GM23338 (cell line): ENCODE results near the gene RAB2B. TPM values are rescaled to one million over a fixed set of nuclear protein-coding genes. Genes with fewer than 3 reads are reported as not detected.

Experiments
- ATAC-seq: fragments of 200-7000 bp; cut with Tn5 transposase; 3 replicates; pipeline ENCODE4 v1.9.1; 2020
- DNase-seq: peaks from one replicate; pipeline ENCODE4 v3.0.0-alpha.2; 2015; ENCODE audit warnings: low spot score
- H2AFZ ChIP-seq: fragments of 200-600 bp; sonication (generic); 2 replicates; pipeline ENCODE4 v1.8.0; 2016; ENCODE audit warnings: antibody characterized with exemption, mild to moderate bottlenecking, moderate library complexity
- H3F3A ChIP-seq: fragments of 200-600 bp; sonication (generic); replicated peaks from 2 replicates; pipeline ENCODE4 v1.8.0; 2017; ENCODE audit warnings: antibody characterized with exemption, mixed run types, low read depth
- H3K27ac ChIP-seq: fragments of 200-600 bp; sonication (generic); 2 replicates; pipeline ENCODE4 v1.6.1; 2016; ENCODE audit warnings: low read depth
- H3K27me3 ChIP-seq: fragments of 200-600 bp; sonication (generic); 2 replicates; pipeline ENCODE4 v1.8.0; 2016; ENCODE audit warnings: mild to moderate bottlenecking, mixed run types, moderate library complexity; ENCODE audit not compliant: insufficient read depth
- H3K36me3 ChIP-seq: fragments of 200-600 bp; sonication (generic); 2 replicates; pipeline ENCODE4 v1.8.0; 2016; ENCODE audit warnings: mild to moderate bottlenecking; ENCODE audit not compliant: insufficient read depth
- H3K4me1 ChIP-seq: fragments of 200-600 bp; sonication (generic); 2 replicates; pipeline ENCODE4 v1.8.0; 2016; ENCODE audit warnings: mild to moderate bottlenecking, moderate library complexity; ENCODE audit not compliant: insufficient read depth
- H3K4me2 ChIP-seq: fragments of 200-600 bp; sonication (generic); 2 replicates; pipeline ENCODE4 v1.7.1; 2017; ENCODE audit warnings: mixed run types
- H3K4me3 ChIP-seq: fragments of 200-600 bp; sonication (generic); 2 replicates; pipeline ENCODE4 v1.6.1; 2016; ENCODE audit warnings: mixed run types
- H3K79me2 ChIP-seq: fragments of 200-600 bp; sonication (generic); replicated peaks from 2 replicates; pipeline ENCODE4 v1.8.0; 2017; ENCODE audit warnings: mild to moderate bottlenecking; ENCODE audit not compliant: insufficient read depth
- H3K9me2 ChIP-seq: fragments of 200-600 bp; sonication (generic); 2 replicates; pipeline ENCODE4 v1.8.0; 2017; ENCODE audit not compliant: insufficient read depth
- H4K20me1 ChIP-seq: fragments of 200-600 bp; sonication (generic); replicated peaks from 2 replicates; pipeline ENCODE4 v1.8.0; 2017; ENCODE audit warnings: mild to moderate bottlenecking; ENCODE audit not compliant: insufficient read depth
- H3K27ac Mint-ChIP-seq: 2 replicates; pipeline ENCODE4 v1.8.0; 2020; ENCODE audit warnings: inconsistent platforms, mild to moderate bottlenecking, moderate library complexity, mixed read lengths
- H3K27me3 Mint-ChIP-seq: 3 replicates; pipeline ENCODE4 v1.8.0; 2022; ENCODE audit warnings: low read depth, mild to moderate bottlenecking, moderate library complexity, mixed read lengths, inconsistent platforms; ENCODE audit not compliant: insufficient read depth, poor library complexity
- H3K36me3 Mint-ChIP-seq: 3 replicates; pipeline ENCODE4 v1.8.0; 2021; ENCODE audit warnings: low read depth, mild to moderate bottlenecking, inconsistent platforms, moderate library complexity, mixed read lengths
- H3K4me1 Mint-ChIP-seq: 3 replicates; pipeline ENCODE4 v1.8.0; 2020; ENCODE audit warnings: mild to moderate bottlenecking, inconsistent platforms, mixed read lengths
- H3K4me3 Mint-ChIP-seq: 3 replicates; pipeline ENCODE4 v1.8.0; 2021; ENCODE audit warnings: moderate library complexity, mild to moderate bottlenecking, inconsistent platforms, mixed read lengths
- H3K9me3 Mint-ChIP-seq: 3 replicates; pipeline ENCODE4 v1.8.0; 2020; ENCODE audit warnings: moderate library complexity, mild to moderate bottlenecking, inconsistent platforms, mixed read lengths
- CREB1 ChIP-seq: fragments of 250-450 bp; sonication (Bioruptor Pico); IDR thresholded peaks from 2 replicates; pipeline ENCODE4 v1.5.0; 2020; ENCODE audit warnings: low read depth, mild to moderate bottlenecking, moderate library complexity
- EZH2 ChIP-seq: fragments of 200-600 bp; sonication (generic); IDR thresholded peaks from one replicate; pipeline ENCODE4 v1.8.0; 2017; ENCODE audit warnings: antibody characterized with exemption, mild to moderate bottlenecking, low read depth; ENCODE audit not compliant: unreplicated experiment
- EZH2phosphoT487 ChIP-seq: fragments of 200-600 bp; sonication (generic); IDR thresholded peaks from one replicate; pipeline ENCODE4 v1.8.1; 2018; ENCODE audit warnings: antibody characterized with exemption; ENCODE audit not compliant: unreplicated experiment
- JUNB ChIP-seq: IDR thresholded peaks from one replicate; pipeline ENCODE4 v1.6.1; 2016; ENCODE audit warnings: antibody characterized with exemption; ENCODE audit not compliant: unreplicated experiment
- NANOG ChIP-seq: IDR thresholded peaks from 2 replicates; pipeline ENCODE4 v1.6.1; 2016; ENCODE audit warnings: antibody characterized with exemption, borderline replicate concordance
- POLR2AphosphoS5 ChIP-seq: IDR thresholded peaks from 2 replicates; pipeline ENCODE4 v1.6.1; 2016; ENCODE audit warnings: antibody characterized with exemption, low read depth
- STAT1 ChIP-seq: IDR thresholded peaks from one replicate; pipeline ENCODE4 v1.6.1; 2016; ENCODE audit warnings: antibody characterized with exemption; ENCODE audit not compliant: unreplicated experiment
- ZNF114 ChIP-seq: fragments of 250-450 bp; sonication (Bioruptor Pico); IDR thresholded peaks from 2 replicates; pipeline ENCODE4 v1.5.0; 2020; ENCODE audit warnings: mild to moderate bottlenecking, moderate library complexity
- ZNF331 ChIP-seq: fragments of 250-450 bp; sonication (Bioruptor Pico); IDR thresholded peaks from 2 replicates; pipeline ENCODE4 v1.5.0; 2020; ENCODE audit warnings: low read depth, mild to moderate bottlenecking, moderate library complexity
- polyA plus RNA-seq: library from polyadenylated mRNA; unstranded; fragments of >200 nt; fragmentation: Nextera tagmentation; extraction: Ambion mirVana; gene quantifications from 2 replicates; pipeline ENCODE4 v1.2.1, GENCODE V29; 2016
- total RNA-seq: library from RNA; depleted of rRNA; stranded (reverse); fragments of >200 nt; shearing (Covaris generic); gene quantifications from 2 replicates; pipeline ENCODE4 v1.2.3, GENCODE V29; 2014
- TF ChIP-seq, protein P1 (sequence below), 2 experiments: fragments of 200-600 bp in 1 of 2; sonication (generic) in 1 of 2; conservative IDR thresholded peaks; 2 replicates each; pipeline versions ENCODE4 v1.5.1 to v1.6.1; 2016 to 2017; ENCODE audit warnings: antibody characterized with exemption in 2 of 2, low read depth in 2 of 2, mild to moderate bottlenecking in 2 of 2, moderate library complexity in 1 of 2
- TF ChIP-seq, protein P2 (sequence below): fragments of 250-450 bp; sonication (Bioruptor Pico); IDR thresholded peaks from 2 replicates; pipeline ENCODE4 v1.5.0; 2020; ENCODE audit warnings: mild to moderate bottlenecking, moderate library complexity
- TF ChIP-seq, protein P3 (sequence below): IDR thresholded peaks from 2 replicates; pipeline ENCODE4 v1.6.1; 2016; ENCODE audit warnings: antibody characterized with exemption
- TF ChIP-seq, protein P4 (sequence below): IDR thresholded peaks from one replicate; pipeline ENCODE4 v1.6.1; 2018; ENCODE audit warnings: antibody characterized with exemption; ENCODE audit not compliant: unreplicated experiment

The RAB2B gene
- total and polyA plus RNA-seq, 2 experiments from 2014 or later: 12.9 to 29.9 TPM

DNA sequence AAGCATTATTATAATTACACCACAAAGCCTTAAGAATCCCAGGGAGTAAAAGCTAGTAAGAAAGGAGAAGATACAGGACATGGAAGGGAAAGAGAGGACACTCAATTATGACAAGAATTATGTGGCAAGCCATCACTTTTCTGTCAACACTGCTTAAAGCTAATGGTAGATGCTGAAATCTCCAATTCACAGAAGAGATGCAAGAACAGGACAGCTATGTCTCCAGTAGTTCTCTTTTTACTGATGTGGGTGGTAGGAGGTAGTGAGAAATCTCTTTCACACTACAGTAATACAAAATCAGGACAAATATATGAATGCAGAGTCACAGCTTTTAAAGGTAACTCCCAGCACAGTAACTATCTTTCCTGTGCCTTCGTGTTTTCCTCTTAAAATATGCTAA lies 50.1 kb downstream of the RAB2B start:
- Mint-ChIP-seq H3K9me3 (no peaks in the 10 kb centered on the region; the same call in 2 of the 3 replicates), H3K36me3 (peaks cover 95% of the 10 kb centered on the region), H3K4me3 (no peak overlapping the region), H3K4me1 (no peaks in the 10 kb centered on the region), H3K27ac (no peak overlapping the region), H3K27me3 (no peaks in the 10 kb centered on the region)
- no peaks in the 10 kb centered on the region for H3K27me3 ChIP-seq
- H4K20me1 ChIP-seq: peaks cover 22% of the 10 kb centered on the region
- TF ChIP-seq POLR2AphosphoS5 (no peak), NANOG (no peak), STAT1 (no peak), JUNB (no peak), CREB1 (no peak), EZH2phosphoT487 (no peak), ZNF331 (CRISPR knock-in tag) (no peak), EZH2 (no peak), ZNF114 (CRISPR knock-in tag) (no peak)
- TF ChIP-seq, protein P1, sequence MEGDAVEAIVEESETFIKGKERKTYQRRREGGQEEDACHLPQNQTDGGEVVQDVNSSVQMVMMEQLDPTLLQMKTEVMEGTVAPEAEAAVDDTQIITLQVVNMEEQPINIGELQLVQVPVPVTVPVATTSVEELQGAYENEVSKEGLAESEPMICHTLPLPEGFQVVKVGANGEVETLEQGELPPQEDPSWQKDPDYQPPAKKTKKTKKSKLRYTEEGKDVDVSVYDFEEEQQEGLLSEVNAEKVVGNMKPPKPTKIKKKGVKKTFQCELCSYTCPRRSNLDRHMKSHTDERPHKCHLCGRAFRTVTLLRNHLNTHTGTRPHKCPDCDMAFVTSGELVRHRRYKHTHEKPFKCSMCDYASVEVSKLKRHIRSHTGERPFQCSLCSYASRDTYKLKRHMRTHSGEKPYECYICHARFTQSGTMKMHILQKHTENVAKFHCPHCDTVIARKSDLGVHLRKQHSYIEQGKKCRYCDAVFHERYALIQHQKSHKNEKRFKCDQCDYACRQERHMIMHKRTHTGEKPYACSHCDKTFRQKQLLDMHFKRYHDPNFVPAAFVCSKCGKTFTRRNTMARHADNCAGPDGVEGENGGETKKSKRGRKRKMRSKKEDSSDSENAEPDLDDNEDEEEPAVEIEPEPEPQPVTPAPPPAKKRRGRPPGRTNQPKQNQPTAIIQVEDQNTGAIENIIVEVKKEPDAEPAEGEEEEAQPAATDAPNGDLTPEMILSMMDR (conservative IDR thresholded peaks at IDR 0.05; ENCODE audit: low read depth in 2 of 2): no peak
- TF ChIP-seq, protein P2, sequence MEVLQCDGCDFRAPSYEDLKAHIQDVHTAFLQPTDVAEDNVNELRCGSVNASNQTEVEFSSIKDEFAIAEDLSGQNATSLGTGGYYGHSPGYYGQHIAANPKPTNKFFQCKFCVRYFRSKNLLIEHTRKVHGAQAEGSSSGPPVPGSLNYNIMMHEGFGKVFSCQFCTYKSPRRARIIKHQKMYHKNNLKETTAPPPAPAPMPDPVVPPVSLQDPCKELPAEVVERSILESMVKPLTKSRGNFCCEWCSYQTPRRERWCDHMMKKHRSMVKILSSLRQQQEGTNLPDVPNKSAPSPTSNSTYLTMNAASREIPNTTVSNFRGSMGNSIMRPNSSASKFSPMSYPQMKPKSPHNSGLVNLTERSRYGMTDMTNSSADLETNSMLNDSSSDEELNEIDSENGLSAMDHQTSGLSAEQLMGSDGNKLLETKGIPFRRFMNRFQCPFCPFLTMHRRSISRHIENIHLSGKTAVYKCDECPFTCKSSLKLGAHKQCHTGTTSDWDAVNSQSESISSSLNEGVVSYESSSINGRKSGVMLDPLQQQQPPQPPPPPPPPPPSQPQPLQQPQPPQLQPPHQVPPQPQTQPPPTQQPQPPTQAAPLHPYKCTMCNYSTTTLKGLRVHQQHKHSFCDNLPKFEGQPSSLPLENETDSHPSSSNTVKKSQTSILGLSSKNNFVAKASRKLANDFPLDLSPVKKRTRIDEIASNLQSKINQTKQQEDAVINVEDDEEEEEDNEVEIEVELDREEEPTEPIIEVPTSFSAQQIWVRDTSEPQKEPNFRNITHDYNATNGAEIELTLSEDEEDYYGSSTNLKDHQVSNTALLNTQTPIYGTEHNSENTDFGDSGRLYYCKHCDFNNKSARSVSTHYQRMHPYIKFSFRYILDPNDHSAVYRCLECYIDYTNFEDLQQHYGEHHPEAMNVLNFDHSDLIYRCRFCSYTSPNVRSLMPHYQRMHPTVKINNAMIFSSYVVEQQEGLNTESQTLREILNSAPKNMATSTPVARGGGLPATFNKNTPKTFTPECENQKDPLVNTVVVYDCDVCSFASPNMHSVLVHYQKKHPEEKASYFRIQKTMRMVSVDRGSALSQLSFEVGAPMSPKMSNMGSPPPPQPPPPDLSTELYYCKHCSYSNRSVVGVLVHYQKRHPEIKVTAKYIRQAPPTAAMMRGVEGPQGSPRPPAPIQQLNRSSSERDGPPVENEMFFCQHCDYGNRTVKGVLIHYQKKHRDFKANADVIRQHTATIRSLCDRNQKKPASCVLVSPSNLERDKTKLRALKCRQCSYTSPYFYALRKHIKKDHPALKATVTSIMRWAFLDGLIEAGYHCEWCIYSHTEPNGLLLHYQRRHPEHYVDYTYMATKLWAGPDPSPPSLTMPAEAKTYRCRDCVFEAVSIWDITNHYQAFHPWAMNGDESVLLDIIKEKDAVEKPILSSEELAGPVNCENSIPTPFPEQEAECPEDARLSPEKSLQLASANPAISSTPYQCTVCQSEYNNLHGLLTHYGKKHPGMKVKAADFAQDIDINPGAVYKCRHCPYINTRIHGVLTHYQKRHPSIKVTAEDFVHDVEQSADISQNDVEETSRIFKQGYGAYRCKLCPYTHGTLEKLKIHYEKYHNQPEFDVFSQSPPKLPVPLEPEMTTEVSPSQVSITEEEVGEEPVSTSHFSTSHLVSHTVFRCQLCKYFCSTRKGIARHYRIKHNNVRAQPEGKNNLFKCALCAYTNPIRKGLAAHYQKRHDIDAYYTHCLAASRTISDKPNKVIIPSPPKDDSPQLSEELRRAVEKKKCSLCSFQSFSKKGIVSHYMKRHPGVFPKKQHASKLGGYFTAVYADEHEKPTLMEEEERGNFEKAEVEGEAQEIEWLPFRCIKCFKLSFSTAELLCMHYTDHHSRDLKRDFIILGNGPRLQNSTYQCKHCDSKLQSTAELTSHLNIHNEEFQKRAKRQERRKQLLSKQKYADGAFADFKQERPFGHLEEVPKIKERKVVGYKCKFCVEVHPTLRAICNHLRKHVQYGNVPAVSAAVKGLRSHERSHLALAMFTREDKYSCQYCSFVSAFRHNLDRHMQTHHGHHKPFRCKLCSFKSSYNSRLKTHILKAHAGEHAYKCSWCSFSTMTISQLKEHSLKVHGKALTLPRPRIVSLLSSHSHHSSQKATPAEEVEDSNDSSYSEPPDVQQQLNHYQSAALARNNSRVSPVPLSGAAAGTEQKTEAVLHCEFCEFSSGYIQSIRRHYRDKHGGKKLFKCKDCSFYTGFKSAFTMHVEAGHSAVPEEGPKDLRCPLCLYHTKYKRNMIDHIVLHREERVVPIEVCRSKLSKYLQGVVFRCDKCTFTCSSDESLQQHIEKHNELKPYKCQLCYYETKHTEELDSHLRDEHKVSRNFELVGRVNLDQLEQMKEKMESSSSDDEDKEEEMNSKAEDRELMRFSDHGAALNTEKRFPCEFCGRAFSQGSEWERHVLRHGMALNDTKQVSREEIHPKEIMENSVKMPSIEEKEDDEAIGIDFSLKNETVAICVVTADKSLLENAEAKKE (CRISPR knock-in tag): no peak
- TF ChIP-seq, protein P3, sequence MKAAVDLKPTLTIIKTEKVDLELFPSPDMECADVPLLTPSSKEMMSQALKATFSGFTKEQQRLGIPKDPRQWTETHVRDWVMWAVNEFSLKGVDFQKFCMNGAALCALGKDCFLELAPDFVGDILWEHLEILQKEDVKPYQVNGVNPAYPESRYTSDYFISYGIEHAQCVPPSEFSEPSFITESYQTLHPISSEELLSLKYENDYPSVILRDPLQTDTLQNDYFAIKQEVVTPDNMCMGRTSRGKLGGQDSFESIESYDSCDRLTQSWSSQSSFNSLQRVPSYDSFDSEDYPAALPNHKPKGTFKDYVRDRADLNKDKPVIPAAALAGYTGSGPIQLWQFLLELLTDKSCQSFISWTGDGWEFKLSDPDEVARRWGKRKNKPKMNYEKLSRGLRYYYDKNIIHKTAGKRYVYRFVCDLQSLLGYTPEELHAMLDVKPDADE: no peak
- TF ChIP-seq, protein P4, sequence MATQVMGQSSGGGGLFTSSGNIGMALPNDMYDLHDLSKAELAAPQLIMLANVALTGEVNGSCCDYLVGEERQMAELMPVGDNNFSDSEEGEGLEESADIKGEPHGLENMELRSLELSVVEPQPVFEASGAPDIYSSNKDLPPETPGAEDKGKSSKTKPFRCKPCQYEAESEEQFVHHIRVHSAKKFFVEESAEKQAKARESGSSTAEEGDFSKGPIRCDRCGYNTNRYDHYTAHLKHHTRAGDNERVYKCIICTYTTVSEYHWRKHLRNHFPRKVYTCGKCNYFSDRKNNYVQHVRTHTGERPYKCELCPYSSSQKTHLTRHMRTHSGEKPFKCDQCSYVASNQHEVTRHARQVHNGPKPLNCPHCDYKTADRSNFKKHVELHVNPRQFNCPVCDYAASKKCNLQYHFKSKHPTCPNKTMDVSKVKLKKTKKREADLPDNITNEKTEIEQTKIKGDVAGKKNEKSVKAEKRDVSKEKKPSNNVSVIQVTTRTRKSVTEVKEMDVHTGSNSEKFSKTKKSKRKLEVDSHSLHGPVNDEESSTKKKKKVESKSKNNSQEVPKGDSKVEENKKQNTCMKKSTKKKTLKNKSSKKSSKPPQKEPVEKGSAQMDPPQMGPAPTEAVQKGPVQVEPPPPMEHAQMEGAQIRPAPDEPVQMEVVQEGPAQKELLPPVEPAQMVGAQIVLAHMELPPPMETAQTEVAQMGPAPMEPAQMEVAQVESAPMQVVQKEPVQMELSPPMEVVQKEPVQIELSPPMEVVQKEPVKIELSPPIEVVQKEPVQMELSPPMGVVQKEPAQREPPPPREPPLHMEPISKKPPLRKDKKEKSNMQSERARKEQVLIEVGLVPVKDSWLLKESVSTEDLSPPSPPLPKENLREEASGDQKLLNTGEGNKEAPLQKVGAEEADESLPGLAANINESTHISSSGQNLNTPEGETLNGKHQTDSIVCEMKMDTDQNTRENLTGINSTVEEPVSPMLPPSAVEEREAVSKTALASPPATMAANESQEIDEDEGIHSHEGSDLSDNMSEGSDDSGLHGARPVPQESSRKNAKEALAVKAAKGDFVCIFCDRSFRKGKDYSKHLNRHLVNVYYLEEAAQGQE: no peak
- DNase-seq (no peak), ATAC-seq (no peak)
- H3F3A ChIP-seq: peaks cover 13% of the 10 kb centered on the region; the same call in 1 of the 2 replicates
- H3K4me3 ChIP-seq: no peak overlapping the region
- no peak overlapping the region for H2AFZ ChIP-seq
- H3K9me2 ChIP-seq: no peaks in the 10 kb centered on the region
- no peak overlapping the region for H3K27ac ChIP-seq
- H3K36me3 ChIP-seq: peaks cover 87% of the 10 kb centered on the region
- H3K4me2 ChIP-seq: no peak overlapping the region
- H3K79me2 ChIP-seq: peaks cover 25% of the 10 kb centered on the region
- H3K4me1 ChIP-seq: no peaks in the 10 kb centered on the region
